Measurements from ENCODE around the gene MAD1L1.

DNA sequence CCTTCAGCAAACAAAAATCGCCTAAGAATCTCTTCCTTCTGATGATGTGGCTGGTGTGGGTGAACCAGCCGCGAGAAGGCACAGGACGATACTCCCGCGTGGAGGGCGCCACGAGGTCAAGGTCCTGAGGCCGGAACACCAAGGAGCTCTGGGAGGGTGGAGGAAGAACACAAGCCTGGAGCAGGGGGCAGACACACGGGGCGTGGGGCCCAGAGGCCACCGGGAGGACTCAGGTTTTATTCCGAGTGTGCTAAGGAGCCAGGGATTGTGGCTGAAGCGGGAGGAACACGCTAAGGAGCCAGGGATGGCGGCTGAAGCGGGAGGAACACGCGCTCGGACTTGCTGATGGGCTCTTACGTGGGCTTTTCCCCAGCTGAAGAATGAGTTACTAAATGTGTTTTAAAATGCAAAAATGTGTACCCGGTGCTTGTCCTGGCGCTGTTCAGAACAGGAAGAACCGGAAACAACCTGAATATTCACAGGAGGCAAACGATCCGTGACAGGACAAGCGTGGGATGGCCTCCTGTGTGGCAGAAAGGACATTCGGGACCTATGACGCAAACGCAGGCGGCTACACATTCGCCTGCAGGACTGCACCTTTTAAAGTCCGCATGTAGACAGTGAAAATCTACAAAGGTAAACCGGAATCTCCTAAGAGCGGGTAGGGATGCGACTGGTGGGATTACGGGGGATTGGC, 64.0 kb downstream of the MAD1L1 start:
- no peak for TF ChIP-seq POLR2AphosphoS5 (IDR thresholded peaks at IDR 0.05; ENCODE audit: low read depth, low read length)
- no peak for TF ChIP-seq EZH2 (IDR thresholded peaks at IDR 0.05; ENCODE audit: low read depth, low read length, severe bottlenecking)
- TF ChIP-seq, protein P1, sequence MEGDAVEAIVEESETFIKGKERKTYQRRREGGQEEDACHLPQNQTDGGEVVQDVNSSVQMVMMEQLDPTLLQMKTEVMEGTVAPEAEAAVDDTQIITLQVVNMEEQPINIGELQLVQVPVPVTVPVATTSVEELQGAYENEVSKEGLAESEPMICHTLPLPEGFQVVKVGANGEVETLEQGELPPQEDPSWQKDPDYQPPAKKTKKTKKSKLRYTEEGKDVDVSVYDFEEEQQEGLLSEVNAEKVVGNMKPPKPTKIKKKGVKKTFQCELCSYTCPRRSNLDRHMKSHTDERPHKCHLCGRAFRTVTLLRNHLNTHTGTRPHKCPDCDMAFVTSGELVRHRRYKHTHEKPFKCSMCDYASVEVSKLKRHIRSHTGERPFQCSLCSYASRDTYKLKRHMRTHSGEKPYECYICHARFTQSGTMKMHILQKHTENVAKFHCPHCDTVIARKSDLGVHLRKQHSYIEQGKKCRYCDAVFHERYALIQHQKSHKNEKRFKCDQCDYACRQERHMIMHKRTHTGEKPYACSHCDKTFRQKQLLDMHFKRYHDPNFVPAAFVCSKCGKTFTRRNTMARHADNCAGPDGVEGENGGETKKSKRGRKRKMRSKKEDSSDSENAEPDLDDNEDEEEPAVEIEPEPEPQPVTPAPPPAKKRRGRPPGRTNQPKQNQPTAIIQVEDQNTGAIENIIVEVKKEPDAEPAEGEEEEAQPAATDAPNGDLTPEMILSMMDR (IDR thresholded peaks at IDR 0.05; ENCODE audit: control extremely low read depth in 1 of 3, insufficient read depth in 1 of 3, low read depth in 1 of 3, low read length in 3 of 3): no peak
- no peak for TF ChIP-seq CREB1 (IDR thresholded peaks at IDR 0.05)
- no peak for TF ChIP-seq CEBPB (IDR thresholded peaks at IDR 0.05; ENCODE audit: low read depth, low read length)
- no peak for TF ChIP-seq EP300 (IDR thresholded peaks at IDR 0.05; ENCODE audit: borderline replicate concordance in 1 of 2, low read depth in 2 of 2, low read length in 2 of 2)
- TF ChIP-seq PHF8 (conservative IDR thresholded peaks at IDR 0.05; ENCODE audit: low read depth, low read length): no peak
- TF ChIP-seq KDM5A (IDR thresholded peaks at IDR 0.05; ENCODE audit: low read length): no peak
- no peak for TF ChIP-seq HDAC2 (IDR thresholded peaks at IDR 0.05; ENCODE audit: borderline replicate concordance in 1 of 2, low read depth in 2 of 2, low read length in 2 of 2)
- TF ChIP-seq SIN3A (conservative IDR thresholded peaks at IDR 0.05 in 1 of 2, IDR thresholded peaks at IDR 0.05 in 1 of 2; ENCODE audit: low read depth in 1 of 2, low read length in 2 of 2): no peak
- no peak for TF ChIP-seq JUND (IDR thresholded peaks at IDR 0.05; ENCODE audit: low read length)
- TF ChIP-seq, protein P2, sequence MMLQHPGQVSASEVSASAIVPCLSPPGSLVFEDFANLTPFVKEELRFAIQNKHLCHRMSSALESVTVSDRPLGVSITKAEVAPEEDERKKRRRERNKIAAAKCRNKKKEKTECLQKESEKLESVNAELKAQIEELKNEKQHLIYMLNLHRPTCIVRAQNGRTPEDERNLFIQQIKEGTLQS (IDR thresholded peaks at IDR 0.05; ENCODE audit: insufficient read depth, low read depth, low read length): no peak
- TF ChIP-seq JUN (IDR thresholded peaks at IDR 0.05; ENCODE audit: low read depth, low read length): no peak
